Muscle of back (tissue), 11 donors: ENCODE measurements around the gene TACR1. TPM values are rescaled to one million over a fixed set of nuclear protein-coding genes. Genes with fewer than 3 reads are reported as not detected.

Experiments used
- DNase-seq, 3 donors: peaks; one replicate each; pipeline versions ENCODE4 v3.0.0 to v3.0.0-alpha.2; 2013
- polyA plus RNA-seq, 10 donors: library from polyadenylated mRNA; unstranded; fragments of 120-200 nt; gene quantifications; one replicate each; pipeline ENCODE4 v1.2.1, GENCODE V29; 2013; ENCODE audit not compliant: insufficient read length in 10 of 10

Gene TACR1
- polyA plus RNA-seq, 10 donors, result 0.13 to 0.94 (median 0.42) TPM

DNA sequence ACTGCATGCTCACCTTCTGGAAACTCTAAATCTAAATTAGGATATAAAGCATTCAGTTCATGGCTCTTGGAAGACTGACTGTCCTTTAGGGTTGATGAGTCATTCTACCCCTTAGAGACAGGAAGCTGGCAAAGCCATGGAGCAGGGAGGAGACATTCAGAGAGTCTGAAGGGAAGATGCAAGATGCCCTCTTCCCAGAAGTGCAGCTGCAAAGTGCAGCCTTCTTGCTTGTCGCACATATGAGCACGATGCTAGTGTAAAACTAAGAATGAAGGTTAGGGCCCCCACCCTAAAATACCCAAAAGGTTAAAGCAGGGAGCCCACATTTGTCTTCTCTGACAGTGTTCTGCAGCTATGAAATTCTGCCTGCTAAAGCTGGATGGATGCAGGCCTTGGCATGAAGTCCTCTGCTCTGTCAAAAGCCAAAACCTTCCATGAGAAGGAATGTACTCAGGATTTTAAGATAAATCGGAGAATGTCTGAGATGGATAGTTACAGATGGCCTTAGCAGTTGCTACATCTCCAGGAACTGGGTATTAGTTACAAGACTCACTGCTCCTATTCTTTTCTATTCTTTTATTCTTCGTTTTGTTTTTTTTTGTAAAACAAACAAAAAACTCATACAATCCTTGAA, 151.2 kb downstream of the TACR1 start:
- DNase-seq, result peak; percentile 37 to 68 (median 54)

DNA sequence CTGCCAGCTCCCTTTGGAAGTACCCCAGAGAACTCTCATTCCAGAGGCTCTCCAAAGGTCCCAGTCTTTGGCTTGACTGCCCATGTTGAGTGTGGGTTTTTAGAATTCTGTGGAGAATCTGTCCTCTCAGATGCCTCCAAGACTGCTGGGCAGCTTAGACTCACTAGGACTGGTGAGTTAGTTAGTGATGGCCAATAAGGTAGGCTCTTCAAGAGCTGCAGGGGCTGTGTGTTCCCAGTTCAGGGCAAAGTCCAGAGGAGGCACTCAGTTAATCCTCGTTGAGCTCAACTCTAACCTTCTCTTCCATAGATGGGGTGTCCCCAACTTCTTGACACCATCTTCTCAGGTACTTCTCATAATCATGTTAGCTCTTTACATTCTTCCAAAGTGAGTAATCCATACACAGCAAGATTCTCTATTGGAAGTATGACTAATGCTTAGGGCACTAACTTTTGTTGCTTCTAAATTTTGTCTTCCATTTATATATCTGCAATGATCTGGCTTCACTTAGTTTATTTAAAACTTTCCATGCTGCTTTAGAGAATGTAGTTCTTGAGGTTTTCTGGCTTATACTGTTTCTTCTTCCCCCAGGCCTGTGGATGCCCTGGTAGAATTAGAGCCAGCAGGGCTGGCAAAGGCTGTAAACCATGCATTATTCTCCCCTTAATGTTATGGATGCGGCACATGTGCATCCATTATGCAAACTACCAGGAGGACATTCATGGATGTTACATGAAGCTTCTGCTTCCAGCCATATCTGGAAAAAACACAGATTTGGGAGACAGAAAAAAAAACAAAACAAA, 151.9 kb downstream of the TACR1 start:
- no peak for DNase-seq

DNA sequence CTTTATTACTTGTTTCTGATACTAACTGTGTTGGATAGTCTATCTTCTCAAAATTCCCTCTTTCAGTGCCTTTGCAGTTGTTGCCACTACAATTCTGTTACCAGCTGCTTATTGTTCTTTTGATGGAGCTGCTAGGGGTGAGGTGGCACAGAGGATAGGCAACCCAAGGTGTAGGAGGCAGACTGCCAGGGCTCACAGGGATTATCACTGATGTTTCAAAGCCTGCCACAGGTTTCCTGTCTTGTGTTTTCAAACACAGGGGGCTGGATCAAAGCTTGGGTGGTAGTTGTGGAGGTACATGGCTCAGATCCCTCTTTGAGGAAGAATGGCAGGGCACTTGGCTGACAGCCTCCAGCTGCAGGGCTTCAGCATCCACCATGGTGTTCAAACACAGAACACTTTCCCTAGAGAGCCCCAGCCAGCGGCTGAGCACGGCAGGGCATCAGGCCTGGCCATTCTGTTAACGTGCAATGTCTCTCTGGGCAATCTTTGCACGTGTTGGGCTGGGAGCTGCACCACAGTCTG, 153.7 kb downstream of the TACR1 start:
- no peak for DNase-seq

DNA sequence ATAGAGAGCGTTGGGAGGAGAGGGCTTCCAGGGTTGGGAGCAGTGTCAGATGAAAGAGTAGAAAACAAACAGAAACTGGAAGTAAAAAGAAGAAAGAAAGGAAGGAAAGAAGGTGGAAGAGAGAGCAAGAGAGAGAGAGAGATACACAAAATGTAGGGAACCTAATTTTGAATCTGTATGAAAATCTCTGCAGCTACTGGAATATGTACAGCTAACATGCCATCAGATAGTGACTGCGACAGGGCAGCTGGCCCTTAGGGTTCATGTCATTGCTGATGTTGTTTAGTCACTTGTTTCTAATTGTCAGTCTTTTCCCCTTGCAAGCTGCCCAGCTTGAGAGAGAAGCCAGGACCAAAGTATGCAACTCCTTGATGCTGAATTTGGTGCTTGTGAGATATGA, 155.0 kb downstream of the TACR1 start:
- no peak for DNase-seq

DNA sequence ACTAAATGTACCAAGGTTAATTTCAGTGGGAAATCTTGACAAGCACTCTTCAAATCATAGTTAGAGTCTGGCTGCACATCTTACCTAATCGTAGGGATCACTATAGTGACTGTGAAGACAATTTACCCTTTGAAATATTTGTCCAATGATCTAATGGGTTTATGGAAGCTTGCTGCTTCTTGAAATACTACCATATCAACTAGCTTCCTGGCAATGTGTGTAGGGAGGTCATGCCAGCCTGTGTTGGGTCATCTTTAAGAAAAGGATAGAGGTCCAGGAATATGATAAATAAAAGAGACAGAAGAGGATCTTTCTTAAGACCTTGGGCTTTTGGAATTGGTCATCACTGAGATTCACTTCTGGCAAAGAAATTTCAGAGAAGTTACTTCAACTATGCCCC, 156.5 kb downstream of the TACR1 start:
- no peak for DNase-seq

DNA sequence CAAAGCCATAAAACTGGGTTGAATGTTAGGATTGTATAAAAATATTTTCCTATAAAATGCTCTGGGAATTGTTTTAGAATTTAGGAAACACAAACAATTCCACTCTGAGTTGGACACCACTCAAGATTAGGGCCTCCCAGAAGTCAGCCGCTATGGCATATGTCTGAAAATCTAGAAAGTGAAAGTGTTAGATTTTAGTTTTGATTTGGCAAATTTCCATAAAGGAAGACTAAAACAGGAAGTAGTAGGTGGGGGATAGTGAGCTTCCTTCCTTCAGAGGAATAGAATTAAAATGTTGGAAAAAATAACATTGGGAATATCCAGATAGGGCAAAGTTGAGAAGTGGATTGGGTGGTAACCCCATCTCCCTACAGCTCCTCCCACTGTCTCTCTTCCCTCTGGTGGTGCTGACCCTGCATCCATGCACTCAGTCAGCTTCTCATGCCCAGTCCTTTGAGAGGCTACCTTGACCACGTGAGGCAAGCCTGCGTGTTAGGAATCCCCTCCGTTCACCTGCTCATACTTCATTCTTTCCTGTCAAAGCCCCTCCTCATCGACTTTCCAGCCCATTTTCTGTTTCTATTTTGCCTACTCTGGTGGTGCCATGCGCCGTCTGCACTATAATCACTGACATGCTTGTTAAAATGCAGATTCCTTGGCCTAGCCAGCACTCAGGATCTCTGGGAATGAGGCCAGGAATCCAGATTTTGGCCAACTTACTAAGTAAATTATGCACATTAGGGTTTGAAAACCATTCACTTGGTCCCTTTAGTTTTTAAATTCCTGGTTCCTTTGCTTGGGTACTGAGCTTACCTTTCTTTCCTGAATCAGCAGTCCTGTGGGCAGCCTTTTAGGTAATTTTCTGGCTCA, 157.4 kb downstream of the TACR1 start:
- peak in 2 of 3 donors; percentile 36 to 70 for DNase-seq

DNA sequence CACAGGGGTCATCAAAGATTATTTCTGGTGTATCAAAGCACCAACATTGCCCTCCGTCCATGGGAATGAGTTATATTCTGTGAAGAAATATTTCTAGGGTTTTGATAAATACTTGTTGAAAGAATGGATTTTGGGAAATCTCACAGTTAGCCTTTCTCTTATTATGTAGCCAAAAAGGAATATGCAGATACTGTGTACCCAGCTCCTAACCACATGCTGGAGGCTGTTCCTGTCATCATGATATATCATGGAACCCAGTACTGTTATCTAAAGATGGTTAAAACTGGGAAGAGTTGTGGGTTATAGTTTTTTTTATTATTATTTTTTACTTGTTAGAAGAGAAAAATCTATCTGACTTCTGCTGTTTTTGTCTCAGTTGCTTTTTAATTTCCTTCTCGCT, 158.1 kb downstream of the TACR1 start:
- no peak for DNase-seq

DNA sequence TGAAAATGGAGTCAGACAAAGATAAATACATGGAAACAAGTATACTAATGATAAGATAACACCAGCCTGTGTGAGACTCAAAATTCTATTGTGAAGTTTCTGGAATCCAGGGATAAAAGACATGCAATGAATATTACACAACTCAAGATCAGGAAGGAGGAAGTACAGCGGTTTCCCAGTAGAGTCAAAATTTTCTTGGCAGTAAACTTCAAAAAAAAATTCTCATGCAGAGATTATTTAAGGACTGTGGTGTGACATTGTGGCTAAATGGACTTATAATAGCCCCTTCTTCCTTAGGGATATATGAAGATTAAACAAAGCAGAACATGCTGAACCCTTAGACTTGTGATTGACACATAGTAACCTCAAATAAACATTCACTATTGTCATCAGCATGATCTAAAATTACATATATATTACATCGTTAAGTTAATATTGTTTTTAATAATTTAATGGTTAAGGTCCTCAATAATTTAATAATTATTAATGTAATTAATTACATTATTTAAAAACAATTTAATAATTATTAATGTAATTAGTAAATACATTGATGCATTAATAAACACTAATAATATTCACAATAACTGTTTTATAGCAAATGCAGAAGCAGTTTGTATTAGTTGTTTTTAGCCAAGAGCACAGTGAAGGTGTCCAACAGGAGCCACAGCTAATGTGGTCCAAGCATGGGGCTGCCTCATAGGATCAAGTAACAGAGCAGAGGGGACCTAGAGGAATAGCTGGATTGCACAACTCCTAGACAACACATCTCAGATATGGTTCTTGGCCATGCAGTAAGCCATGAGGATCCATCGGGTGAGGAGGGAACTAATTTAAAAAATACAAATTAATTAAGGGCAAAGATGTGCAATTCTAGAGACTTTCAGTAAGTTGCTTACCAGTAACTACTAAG, 163.6 kb downstream of the TACR1 start:
- peak in 1 of 3 donors; percentile 33 for DNase-seq

DNA sequence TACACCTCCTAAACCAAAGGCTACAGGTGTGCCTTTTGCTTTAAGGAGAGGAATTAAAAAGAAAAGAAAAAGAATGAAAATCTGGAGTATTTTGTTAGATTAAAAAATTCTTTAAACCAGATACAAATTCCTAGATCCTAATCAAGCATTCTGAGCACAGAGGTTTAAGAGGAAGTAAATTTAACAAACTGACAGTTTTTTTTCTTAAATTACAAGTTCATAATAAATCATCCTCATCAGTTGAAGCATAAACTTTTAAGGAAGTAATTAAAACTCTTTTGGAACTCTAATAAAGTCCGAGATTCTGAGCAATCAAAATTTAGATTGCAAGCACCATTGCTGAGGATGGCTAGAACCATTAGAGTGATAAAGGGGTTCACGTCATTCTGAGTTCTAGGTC, 165.8 kb downstream of the TACR1 start:
- DNase-seq, result no peak

DNA sequence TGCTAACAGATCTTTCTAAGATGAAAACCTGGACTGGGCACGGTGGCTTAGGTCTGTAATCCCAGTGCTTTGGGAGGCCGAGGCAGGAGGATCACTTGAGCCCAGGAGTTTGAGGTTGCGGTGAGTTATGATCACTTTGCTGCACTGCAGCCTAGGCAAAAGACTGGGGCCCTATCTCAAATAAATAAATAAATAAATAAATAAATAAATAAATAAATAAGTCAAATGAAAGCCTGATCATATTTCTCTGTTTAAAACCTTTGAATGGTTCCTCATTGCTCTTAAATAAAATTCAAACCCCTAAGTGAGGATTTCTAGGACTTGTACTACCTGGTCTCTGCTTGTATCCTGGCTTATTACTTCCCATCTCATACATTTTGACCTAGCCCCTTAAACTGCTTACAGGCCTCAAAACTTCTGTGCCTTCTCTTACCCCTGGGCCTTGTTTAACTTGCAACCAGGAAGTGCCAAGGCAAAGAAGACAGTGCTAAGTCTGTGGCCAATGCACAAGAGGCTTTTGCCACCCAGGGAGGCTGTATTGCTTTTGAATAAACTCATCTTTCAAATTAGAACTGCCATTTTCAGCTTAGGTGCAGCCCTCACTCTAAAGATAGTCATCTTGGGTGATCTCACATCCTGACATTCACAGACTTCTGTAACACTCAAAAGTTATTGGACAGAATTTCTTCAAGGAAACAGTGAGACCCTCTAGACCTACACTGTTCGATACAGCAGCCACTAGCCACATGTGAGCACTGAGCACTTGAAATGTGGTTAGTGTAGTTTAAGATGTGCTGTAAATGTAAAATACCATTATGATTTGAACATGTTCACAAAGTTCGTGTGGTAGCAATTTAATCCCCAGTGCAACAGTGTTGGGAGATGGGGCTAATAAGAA, 167.2 kb downstream of the TACR1 start:
- no peak for DNase-seq

DNA sequence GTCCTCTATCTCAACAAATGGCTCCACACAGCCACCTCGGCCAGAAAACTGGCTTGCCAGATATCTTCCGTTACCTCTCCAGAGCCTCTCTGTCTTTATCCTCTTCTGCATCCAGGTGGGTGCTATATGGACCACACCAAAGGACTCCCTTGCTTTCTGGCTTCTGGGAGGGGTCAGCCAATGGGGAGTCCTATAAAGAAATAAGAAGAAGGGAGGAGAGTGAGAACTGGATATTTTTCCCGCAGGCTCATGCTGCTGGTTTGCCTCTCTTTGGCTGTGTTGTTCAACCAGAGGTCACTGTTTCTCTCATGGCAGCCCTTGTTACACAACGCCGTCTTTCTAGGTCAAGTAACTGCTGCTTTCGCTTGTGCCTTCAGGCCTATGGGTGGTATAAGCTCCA, 168.1 kb downstream of the TACR1 start:
- no peak for DNase-seq

DNA sequence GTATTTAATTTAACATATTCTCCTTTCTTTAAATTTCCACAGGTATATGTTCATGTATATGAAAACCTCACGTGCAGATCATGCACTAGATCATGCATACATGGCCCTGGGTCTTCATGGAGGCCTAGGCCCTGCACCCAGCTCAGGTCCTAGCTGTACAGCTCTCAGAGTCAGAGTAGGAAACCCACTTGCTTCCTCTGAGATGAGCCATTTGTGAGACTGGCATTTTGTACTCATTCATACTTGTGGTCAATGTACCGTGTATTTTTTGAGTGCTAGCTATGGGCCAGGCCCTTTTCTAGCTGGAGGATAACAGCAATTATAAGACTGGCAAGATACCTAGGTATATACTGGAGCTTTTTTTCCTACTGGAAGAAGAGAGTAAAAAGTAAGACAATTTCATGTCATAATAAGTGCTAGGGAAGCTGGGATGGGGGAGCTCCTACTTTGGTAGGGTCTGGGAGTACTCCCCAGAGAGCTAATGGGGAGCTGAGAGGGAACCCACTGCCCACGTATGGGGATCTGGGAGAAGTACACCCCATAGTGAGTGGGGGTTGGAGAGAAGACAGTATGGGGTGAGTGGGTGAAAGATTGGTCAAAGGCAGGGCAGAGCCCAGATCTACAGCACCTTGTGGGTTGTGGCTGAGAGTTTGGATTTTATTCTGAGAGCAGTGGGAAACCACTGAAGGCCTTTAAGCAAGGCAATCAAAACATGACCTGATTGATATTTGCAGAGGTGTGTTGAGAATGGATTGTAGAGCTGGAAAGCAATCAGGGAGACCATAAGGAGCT, 168.9 kb downstream of the TACR1 start:
- DNase-seq, result no peak

DNA sequence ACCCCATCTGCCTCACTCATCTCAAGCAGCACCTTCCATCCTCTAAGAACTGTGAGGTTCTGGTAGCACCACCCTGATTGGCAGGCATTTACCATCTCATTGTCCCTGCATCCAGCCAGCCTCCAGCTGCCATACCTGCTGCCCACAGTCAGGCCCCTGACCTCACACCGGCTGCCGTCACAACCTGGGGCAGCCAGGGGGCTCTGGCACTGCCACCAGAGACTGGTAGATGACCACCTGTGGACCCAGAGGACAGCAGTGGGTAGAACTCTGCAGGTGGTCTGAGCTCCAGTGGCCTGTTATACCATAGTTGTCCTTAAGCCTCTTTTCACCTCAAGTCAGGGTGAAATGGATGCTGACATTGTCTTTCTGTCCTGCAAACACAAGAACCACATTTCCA, 171.4 kb downstream of the TACR1 start:
- DNase-seq, result no peak

DNA sequence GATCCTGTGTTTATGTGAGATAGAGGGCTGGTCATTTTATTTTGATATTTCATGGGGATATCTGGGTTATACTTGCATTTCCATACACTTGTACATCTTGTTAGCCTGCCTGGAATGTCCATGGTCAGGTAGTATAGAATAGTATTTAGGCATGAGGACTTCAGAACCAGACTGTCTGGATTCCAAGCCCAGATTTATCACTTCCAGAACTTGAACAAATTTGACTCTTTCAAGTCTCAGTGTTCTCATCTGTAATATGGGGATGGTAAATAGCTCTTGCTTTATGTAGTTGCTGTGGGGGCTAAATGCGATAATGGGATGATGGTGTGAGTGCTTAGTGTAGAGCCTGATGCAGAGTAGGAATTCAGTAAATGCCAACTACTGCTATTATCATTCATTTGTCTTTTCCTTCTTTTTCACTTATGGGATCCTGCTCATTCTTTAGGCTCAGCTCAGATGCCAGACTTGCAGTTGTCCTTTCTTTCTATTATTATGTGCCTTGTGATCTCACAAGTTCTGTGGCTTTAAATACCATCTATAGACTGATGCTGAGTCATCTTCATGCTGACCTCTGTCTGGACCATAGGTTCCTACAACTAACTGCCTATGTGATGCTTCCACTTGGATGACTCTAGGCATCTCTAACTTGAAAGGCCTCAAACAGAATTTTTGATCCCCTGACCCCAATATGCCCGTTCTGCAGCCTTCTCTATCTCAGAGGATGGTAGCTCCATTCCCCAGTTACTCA, 173.5 kb downstream of the TACR1 start:
- no peak for DNase-seq

DNA sequence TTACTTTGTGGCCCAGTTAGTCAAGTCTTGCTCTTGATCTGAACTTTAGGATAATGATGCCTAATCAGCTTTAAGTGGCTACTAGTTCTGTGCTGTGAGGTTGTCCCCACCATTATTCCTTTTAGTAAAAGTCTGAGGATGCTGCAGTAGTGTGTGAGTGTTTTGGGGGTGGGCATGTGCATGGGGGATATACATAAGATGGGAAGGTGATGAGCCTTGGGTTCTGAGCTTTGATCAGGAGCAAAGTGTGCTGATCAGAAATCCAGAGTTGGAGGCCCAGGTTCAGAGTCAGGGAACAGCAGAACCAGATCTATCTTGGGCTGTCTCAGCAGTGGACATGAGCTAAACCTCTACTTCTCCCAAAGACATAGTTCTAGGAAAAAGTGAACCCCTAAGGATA, 174.1 kb downstream of the TACR1 start:
- no peak for DNase-seq

DNA sequence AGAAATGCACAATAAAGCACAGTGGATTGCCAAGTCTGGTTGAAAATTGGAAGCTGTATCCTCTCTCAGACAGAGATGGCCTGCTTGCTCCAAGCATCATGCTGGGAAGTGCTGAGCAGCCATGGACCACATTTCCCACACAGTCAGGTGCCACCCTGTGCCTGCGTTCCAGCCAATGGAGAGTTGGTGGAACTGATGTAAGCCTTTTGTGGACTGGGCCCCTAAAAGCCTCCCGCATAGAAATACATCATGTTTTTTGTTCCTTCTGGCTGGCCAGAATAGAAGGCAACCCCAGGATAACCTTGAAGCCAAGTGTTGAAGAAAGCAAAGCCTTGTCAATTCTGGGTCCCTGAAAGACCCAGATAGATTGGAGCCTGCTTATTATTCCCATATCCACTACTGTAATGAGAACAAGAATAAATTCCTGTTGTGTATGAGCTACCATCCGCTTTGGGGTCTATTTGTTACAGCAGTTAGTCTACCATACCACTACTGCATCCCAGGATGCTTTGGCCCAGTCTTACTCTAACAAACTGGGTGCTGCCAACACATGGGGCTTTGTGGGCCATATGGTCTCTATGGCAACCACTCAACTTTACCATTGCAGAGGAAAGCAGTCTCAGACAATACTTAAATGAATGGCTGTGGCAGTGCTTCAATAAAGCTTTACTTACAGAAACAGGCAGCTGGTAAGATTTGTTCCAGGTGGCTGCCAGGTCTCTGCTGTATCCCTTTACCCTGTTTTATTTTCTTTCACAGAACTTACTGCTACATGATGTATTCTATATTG, 175.5 kb downstream of the TACR1 start:
- DNase-seq, result no peak

DNA sequence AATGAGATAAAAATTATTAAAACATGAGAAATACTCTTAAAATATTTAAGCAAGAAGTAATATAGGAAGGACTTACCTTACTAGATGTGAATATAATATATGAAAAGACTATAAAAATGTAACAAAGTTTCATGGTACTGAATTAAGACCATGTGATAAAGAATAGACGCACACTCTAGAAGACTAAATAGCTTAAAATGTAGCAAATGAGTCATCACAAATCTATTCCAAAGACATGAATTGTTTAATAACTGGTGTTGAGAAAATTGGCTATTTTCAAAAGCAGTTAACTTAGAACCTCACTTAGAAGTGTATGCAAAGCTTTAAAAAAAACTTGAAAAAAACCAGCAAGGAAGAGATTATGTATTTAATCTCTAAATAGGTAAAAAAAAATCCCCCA, 176.8 kb downstream of the TACR1 start:
- no peak for DNase-seq

DNA sequence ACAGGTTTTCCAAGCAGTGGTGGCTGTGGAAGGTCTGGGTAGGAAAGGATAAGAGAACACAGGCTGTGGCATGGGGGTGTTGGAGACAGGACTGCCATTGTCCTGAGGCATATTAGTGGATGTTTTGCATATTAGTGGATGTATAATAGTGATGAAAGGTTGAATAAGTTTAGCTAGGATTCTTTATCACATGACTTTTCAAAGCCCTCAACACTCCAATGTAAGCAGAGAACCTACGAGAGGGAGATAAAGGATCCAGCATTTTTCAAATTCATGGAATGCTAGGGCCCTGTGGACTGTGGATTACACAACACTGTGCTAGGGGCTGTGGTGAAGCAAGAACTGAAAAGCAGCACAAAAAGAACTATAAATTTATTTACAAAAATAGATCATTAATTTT, 177.6 kb downstream of the TACR1 start:
- peak in 1 of 3 donors; percentile 38 for DNase-seq
